ENCODE measurements around the gene GNA15. TPM values are rescaled to one million over a fixed set of nuclear protein-coding genes. Genes with fewer than 3 reads are reported as not detected.

Gene GNA15
- total RNA-seq, 1 donor from 2014 or later = not detected

DNA sequence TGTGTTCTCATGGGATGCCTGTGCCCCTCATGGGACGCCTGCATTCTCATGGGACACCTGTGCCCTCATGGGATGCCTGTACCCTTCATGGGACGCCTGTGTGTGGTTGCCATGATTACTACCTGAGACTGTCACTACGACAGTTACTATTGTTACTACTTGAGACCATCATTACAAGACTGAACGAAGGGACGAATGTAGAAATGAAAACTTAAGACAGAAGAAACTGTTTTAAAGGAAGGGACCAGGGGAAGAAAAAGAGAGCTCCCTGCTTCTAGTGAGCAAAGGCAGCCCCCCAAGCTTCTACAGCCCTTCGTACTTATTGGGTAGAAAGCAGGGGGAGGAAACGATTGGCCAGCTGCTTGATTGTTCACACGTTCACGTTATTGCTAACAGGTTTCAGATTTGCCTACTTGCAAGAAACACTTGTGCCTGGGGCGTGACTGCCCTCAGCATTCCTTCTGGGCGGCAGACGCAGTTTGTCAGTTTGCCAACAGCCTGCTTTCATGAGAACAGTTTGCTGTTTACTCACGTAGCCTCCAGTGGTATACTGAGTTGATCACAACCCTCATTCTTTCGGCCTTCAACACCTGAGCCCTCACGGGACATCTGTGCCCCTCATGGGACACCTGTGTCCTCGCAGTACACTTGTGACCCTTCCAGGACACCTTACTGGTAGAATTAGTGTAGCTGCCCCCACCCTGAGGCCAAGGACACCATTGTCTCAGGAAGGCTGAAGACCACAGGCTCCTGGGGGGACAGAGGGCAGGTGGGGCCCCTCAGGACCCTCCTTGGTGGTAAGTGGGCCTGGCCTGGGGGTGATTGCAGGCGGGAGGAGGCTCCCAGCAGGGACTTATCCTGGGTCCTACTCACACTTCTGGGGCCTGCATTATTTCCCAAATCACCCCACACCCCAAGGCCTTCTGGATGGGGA lies 40.2 kb downstream of the GNA15 start:
- DNase-seq (ENCODE audit: low read depth in 2 of 2) = peak in 1 of 2 donors; percentile 52

DNA sequence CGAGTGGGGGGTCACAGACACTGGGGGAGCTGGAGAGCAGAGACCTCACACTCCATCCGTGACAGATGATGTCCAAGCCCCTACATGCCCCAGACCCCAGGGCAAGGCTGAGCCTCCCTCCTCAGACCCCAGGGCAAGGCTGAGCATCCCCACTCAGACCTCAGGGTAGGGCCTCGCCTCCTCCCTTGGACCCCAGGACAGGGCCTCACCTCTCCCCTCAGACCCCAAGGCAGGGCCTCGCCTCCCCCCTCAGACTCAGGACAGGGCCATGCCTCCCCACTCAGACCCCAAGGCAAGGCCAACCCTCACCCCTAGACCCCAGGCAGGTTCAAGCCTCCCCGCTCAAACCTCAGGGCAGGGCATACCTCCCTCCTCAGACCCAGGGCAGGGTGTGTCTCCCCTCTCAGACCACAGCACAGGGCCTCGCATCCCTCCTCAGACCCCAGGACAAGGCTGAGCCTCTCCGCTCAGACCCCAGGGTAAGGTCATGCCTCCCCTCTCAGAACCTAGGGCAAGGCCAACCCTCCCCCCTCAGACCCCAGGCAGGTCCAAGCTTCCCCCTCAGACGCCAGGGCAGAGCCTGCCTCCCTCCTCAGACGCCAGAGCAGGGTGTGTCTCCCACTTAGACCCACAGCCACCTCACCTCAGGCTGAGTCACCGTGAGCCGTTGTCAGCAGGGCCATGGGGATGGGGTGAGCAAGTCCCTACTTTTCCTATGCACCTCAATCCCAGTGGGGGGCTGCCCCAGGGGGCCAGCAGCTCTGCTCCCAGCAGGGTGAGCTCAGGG lies 41.1 kb downstream of the GNA15 start:
- peak in 1 of 2 donors; percentile 33 for DNase-seq (ENCODE audit: low read depth in 2 of 2)

DNA sequence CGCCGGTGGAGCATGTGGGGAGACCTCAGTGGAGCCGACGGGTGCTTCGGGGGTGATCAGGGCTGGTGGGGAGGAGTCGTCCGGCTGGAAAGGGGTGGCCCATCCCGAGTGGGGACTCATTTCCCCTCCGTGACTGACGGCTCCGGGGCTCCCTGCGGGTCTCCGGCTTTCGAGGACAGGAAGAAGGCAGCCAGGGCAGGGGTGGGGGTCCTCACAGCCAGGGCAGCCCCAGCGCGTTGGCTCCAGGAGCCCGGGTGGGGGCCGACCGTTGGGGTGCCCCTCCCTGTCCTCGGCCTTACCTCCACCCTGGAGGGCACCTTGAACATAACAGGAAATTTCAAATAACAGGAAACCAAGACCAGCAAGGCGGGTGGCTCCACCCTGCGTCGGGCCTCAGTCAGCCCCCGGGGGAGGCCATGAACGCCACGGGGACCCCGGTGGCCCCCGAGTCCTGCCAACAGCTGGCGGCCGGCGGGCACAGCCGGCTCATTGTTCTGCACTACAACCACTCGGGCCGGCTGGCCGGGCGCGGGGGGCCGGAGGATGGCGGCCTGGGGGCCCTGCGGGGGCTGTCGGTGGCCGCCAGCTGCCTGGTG lies 42.6 kb downstream of the GNA15 start, which contains the start of gene S1PR4:
Gene S1PR4 (plus strand): TSS at position 393 of the 596 bp plus-strand sequence. CDS start 24 bp downstream, at position 417.
- DNase-seq (ENCODE audit: low read depth in 2 of 2) = no peak

DNA sequence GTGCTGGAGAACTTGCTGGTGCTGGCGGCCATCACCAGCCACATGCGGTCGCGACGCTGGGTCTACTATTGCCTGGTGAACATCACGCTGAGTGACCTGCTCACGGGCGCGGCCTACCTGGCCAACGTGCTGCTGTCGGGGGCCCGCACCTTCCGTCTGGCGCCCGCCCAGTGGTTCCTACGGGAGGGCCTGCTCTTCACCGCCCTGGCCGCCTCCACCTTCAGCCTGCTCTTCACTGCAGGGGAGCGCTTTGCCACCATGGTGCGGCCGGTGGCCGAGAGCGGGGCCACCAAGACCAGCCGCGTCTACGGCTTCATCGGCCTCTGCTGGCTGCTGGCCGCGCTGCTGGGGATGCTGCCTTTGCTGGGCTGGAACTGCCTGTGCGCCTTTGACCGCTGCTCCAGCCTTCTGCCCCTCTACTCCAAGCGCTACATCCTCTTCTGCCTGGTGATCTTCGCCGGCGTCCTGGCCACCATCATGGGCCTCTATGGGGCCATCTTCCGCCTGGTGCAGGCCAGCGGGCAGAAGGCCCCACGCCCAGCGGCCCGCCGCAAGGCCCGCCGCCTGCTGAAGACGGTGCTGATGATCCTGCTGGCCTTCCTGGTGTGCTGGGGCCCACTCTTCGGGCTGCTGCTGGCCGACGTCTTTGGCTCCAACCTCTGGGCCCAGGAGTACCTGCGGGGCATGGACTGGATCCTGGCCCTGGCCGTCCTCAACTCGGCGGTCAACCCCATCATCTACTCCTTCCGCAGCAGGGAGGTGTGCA lies 43.3 kb downstream of the GNA15 start:
- no peak for DNase-seq (ENCODE audit: low read depth in 2 of 2)

DNA sequence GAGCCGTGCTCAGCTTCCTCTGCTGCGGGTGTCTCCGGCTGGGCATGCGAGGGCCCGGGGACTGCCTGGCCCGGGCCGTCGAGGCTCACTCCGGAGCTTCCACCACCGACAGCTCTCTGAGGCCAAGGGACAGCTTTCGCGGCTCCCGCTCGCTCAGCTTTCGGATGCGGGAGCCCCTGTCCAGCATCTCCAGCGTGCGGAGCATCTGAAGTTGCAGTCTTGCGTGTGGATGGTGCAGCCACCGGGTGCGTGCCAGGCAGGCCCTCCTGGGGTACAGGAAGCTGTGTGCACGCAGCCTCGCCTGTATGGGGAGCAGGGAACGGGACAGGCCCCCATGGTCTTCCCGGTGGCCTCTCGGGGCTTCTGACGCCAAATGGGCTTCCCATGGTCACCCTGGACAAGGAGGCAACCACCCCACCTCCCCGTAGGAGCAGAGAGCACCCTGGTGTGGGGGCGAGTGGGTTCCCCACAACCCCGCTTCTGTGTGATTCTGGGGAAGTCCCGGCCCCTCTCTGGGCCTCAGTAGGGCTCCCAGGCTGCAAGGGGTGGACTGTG lies 44.0 kb downstream of the GNA15 start:
- DNase-seq (ENCODE audit: low read depth in 2 of 2) = no peak

DNA sequence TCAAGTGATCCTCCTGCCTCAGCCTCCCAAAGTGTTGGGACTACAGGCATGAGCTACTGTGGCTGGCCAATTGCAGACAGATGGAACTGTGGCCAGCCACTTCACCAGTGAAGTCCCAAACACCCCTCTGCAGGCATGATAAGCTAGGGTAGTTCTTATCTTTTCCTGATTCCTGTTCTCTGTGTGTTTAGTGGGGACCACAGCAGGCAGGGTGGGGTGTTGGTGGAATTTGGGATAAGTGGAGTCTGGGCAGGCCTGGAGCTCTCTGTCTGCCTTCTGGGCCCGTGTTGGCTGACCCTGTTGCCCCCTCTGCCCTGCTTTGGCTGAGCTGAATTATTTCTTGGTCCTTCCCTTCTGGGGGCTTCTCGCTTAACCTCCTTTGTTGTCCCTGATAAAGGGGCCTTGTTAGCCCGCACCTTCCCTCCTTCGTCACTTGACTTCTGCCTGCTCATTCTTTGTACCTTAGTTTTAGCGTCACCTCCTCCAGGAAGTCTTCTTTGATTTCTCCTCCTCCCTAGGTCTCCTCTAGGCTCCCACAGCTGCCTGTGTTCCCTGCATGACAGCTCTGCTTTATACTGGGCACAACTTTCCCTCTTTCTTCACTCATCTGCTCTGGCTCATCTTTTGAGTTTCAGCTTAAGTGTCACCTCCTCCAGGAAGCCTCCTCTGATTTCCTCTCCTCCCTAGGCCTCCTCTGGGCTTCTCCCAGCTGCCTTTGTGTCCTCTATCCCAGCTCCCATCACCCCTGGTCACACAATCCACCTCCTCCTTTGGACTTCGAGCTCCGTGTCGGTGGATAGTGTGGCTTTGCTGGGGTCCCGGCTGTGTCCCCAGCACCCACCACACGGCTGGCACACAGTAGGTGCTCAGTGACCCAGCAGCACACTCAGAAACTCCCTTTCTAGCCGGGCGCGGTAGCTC lies 48.1 kb downstream of the GNA15 start:
- no peak for DNase-seq (ENCODE audit: low read depth in 2 of 2)

DNA sequence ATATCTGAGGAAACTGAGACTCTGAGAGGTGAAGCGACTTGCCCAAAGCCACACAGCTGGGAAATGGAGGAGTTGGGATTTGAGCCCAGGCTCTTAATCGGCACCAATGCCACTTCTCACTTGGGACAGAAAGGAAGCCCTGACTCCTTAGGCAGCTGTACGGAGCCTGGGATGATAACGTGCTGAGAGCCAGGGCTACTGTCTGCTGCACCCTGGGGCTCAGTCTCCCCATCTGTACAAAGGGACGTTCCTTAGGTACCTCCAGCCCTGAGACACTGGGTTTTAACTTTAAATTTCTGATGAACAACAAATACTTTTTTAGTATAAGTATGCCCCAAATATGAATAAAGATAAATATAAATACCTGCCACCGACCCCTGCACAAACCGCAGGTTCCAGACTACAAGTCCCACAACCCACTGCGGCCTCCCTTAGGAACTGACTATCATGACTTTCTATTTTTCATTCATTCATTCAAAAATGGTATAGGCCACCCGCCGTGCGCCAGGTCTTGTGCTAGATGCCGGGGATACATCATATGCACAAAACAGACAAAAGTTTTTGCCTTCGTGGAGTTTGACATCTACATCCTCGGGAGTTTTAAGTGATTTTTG lies 49.1 kb downstream of the GNA15 start:
- peak; percentile 72 to 82 for DNase-seq (ENCODE audit: low read depth in 2 of 2)

DNA sequence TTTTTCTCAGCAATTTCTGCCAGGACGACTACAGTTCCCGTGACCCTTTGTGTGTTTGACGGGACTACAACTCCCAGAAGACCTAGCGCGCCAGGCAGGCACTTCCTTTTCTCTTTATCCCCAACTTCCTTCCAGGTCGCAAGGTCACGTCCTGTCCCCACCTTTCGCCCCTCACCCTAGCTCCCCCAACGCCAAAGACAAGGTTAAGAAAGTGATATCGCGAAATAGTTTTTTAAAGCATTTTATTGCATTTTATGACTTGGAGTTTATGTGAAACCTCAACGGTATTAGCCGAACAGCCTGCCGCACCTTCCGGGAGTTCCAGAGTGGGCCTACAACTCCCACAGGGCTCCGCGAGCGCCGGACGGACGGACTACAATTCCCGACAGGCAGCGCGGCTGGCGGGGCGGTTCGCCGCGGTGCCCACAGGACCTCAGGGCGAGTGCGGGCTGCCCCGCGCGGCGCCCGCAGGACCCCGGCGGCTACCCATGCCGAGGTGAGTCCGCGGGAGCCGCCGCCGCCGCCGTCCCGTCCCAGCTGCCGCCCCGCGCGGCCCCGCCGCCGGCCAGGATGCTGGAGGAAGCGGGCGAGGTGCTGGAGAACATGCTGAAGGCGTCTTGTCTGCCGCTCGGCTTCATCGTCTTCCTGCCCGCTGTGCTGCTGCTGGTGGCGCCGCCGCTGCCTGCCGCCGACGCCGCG lies 49.8 kb downstream of the GNA15 start, which contains the start of gene NCLN:
Gene NCLN (plus strand): TSS at position 470 of the 699 bp plus-strand sequence. CDS start 101 bp downstream, at position 571.
- DNase-seq (ENCODE audit: low read depth in 2 of 2) = peak; percentile 96 to 97

DNA sequence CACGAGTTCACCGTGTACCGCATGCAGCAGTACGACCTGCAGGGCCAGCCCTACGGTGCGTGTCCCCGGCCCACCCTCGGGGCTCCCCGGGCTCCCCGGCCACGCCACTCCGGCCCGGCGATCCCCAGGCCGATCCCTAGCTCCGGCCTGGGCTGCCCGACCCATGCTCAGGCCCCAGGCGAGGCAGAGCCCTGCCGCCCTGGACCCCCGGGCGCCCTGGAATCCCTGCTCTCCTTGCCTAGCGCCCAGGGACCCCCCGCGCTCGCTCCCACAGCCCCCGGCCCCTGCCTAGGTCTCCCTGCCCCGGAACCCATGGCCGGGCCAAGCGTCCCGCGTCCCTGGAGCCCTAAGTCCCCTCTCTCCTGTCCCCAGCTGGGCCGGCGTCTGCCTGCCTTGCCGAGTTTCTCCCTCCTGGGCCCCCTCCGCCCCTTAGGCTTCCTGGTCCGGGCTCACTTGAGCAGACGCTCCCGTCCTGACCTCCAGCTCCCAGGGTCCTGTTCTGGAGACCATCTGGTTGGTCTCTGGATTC lies 50.4 kb downstream of the GNA15 start:
- DNase-seq (ENCODE audit: low read depth in 2 of 2) = peak; percentile 20 to 24

DNA sequence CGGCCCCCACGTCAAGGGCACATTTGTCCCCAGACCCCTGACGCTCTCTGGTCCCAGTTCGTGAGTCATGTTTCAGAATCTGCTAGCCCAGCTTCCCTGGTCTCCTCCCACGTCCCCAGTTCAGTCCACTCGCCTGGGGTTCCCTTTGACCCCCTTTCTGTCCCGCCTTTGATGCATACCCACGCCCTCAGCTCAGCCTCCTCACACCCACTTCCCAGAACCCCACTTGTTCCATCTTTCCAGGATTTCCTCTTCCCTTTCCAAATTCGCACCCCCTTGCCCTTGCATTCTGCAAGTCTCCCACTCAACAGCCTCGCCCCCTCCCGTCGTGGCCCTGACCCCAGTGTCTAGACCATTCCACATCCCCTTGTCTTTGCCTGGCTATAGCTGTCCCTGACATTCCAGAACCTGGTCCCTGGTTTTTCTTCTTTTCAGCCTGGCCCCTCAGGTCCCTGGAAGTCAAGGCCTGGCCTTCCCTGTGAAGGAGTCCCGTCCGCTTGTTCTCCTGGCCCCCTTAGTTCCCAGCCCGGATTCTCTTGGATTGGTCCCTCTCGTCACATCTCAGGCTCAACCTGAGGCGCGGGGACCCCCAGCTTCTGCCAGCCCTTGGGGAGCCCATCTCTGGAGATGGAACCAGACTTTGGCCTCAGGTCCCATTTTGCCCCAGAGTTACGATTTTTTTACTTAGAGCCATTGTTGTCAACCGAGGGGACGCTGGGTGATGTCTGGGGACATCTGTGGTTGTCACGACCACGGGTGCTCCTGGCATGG lies 51.2 kb downstream of the GNA15 start:
- DNase-seq (ENCODE audit: low read depth in 2 of 2) = peak in 1 of 2 donors; percentile 15

DNA sequence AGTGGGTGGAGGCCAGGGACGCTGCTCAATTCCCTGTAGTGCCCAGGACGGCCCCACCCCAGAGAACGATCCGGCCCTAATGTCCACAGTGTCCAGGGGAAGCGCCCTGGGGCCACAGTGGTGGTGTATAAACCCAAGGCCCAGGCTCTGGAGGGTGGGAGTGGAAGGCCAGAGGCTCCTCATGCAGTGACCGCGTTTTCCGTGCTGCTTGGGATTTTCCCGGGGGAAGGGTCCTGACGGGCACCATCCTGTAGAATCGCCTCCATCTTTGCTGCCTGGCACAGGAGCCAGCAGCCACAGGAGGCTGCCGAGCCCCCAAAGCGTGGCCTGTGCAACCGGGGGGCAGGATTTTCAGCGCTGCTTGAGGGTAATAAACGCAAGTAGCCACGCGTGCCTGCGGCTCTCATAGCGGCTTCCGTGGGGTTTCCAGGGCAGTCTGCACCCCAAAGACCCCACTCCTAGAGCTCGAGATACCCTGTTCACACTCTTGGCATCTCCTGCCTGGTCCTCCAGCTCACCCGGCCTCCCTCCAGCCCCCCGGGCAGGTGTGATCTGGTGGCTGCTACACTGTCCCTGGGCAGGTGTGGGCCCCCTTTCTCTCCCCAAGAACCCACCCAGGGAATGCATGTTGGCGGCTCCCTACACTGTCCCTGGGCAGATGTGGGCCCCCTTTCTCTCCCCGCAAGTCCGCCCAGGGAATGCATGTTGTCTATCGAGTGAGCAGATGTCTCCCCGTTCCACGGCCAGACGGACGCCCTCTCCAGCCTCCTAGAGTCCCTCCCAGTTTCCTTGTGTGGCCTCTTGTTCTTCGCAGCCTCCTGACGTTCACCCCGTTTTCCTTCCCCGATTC lies 52.1 kb downstream of the GNA15 start:
- DNase-seq (ENCODE audit: low read depth in 2 of 2) = no peak

DNA sequence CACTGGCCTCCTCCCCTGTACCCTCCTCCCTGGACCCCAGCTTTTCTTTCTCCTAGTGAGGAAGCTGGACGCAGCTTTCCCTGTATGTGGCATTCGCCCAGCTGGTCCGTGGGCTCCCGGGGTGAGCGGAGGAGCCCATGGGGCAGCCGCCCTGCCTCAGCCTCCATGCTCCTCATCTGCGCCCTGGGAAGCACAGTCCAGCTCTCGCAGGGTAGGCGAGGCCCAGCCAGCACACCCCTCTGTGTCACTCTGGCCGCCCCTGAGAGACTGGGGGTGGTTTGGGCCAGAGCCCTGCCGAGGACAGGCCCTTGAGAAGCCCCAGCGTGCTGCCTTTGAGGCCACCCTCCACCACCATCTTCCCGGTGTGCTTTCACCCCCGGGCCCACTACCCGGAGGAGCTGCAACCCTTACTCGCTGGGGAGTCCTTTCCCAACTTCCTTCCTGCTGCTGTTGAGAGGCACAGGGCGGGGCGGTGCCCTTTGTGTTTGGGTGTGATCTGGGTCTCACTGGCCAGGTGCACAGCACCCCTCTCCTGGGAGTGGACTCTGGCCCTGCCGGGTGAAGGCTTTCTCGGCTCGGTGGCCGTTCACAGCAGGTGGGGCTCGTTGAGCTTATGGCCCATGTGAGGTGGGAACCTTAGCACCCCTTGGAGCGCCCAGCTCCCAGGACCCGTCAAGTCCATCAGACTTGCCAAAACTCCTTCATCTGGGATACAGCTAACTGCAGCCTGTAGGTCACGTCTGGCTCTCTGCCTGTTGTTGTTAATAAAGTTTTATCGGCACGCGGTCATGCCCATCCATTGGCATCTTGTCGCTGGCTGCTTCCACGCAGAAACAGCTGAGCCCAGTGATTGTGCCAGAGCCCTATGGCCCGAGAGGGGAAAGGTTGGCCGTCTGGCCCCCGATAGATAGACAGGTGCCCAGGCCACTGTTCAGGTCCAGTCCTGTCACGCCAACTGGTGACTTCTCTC lies 53.1 kb downstream of the GNA15 start:
- DNase-seq (ENCODE audit: low read depth in 2 of 2) = no peak

DNA sequence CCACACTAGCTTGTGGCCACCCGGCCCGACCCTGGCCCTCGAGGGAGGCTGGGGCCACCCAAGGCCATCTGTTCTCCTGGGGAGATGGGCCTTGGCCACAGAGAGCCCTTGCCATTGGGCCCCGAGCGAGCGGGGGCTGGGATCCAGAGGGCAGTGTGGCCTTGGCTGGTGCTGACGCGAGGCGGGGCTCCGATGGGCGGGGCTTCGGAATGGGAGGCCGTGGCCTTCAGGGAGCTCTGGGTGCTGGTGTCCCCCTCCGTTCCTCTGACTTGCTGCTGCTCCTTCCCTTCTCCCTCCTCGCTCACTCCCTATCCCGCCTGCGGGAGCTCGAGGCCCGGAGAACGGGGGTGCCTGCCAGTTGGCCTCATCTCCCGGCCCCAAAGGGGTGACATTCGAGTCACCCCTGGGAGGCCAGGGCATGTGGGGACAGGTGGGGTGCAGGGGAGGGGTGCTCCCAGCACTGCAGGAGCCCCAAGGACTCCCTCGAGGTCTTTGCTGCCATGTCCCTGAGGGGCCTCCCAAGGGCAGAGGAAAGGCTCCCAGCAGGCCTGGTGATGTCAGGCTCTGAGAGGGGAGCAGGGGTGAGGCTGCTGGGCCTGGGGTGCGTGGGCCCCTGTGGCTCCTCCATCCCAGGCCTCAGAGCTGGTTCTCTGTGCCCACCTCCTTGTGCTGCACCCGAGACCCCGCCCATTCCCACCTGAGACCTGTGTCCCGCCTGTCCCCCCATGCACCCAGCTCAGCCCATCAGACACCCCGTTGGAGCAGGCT lies 54.1 kb downstream of the GNA15 start:
- DNase-seq (ENCODE audit: low read depth in 2 of 2) = no peak

DNA sequence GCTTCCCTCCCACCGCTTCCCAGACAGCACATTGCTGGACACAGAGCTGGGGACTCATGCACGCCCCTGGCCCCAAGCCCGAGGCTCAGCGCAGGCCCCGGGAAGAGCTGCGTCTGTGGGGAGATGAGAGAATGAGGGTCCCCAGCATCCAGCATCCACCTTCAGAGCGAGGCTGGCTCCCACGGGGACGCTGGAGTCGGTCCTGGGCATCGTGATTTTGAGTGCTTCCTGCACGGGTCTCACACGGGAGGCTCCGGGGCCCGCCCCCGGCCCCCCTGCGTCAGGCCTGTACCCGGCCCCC lies 54.6 kb downstream of the GNA15 start:
- no peak for DNase-seq (ENCODE audit: low read depth in 2 of 2)
